ENCODE measurements around the gene HNRNPR. TPM values are rescaled to one million over a fixed set of nuclear protein-coding genes. Genes with fewer than 3 reads are reported as not detected.

Gene HNRNPR
- total and polyA plus RNA-seq, 9 of the 15 experiments (the other 6 are each of a cell fraction or from before 2014, with no cell fraction given) = 80.9 to 372 (median 301) TPM

DNA sequence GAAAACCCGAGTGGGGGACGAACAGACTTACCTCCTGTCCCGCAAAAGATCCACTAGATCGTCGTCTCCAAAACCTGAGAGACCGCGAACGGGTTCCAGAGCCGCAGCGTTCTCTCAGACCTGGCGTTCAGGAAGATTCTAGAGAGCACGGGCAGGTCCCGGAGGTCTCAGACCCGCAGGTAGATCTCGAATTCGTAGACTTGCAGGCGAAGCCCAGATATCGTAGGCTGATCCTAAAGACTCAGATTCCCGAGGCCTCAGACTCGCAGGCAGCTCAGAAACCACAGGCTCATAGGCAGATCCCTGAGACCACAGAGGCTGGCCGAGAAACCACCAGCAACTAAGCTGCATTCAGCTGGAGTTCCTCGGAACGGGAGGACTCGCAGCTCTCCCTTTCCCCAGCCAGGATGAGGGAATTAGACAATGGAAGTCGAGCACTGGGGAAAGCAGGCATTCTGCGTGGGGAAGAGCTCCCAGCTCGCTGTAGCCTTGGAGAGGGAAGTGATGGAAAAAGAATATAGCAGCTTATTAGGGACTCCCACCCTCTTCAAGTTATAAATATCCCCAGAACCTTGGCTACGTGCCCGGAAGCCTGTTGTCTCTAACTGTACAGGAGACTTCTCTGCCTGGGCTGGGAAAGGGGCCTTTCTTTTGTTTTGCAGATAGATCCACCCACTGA is 25.4 kb upstream of the HNRNPR start, which contains the start of gene ZNF436 (continued):
- TF ChIP-seq, protein P1, sequence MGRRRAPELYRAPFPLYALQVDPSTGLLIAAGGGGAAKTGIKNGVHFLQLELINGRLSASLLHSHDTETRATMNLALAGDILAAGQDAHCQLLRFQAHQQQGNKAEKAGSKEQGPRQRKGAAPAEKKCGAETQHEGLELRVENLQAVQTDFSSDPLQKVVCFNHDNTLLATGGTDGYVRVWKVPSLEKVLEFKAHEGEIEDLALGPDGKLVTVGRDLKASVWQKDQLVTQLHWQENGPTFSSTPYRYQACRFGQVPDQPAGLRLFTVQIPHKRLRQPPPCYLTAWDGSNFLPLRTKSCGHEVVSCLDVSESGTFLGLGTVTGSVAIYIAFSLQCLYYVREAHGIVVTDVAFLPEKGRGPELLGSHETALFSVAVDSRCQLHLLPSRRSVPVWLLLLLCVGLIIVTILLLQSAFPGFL (CRISPR knock-in tag; IDR thresholded peaks at IDR 0.05) = no peak
- TF ChIP-seq TEAD4 (IDR thresholded peaks at IDR 0.05; ENCODE audit: low read length) = no peak
- TF ChIP-seq TEAD4 (CRISPR knock-in tag; IDR thresholded peaks at IDR 0.05; ENCODE audit: borderline replicate concordance) = no peak; the same call in 1 of the 2 replicates
- TF ChIP-seq, protein P2, sequence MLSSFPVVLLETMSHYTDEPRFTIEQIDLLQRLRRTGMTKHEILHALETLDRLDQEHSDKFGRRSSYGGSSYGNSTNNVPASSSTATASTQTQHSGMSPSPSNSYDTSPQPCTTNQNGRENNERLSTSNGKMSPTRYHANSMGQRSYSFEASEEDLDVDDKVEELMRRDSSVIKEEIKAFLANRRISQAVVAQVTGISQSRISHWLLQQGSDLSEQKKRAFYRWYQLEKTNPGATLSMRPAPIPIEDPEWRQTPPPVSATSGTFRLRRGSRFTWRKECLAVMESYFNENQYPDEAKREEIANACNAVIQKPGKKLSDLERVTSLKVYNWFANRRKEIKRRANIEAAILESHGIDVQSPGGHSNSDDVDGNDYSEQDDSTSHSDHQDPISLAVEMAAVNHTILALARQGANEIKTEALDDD (IDR thresholded peaks at IDR 0.05) = no peak
- no peak for TF ChIP-seq ZNF354B (CRISPR knock-in tag; IDR thresholded peaks at IDR 0.05)
- TF ChIP-seq, protein P3, sequence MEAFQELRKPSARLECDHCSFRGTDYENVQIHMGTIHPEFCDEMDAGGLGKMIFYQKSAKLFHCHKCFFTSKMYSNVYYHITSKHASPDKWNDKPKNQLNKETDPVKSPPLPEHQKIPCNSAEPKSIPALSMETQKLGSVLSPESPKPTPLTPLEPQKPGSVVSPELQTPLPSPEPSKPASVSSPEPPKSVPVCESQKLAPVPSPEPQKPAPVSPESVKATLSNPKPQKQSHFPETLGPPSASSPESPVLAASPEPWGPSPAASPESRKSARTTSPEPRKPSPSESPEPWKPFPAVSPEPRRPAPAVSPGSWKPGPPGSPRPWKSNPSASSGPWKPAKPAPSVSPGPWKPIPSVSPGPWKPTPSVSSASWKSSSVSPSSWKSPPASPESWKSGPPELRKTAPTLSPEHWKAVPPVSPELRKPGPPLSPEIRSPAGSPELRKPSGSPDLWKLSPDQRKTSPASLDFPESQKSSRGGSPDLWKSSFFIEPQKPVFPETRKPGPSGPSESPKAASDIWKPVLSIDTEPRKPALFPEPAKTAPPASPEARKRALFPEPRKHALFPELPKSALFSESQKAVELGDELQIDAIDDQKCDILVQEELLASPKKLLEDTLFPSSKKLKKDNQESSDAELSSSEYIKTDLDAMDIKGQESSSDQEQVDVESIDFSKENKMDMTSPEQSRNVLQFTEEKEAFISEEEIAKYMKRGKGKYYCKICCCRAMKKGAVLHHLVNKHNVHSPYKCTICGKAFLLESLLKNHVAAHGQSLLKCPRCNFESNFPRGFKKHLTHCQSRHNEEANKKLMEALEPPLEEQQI (IDR thresholded peaks at IDR 0.05) = no peak
- no peak for TF ChIP-seq COPS2 (conservative IDR thresholded peaks at IDR 0.05)
- TF ChIP-seq ARNT (IDR thresholded peaks at IDR 0.05) = 0 out of 4 replicates have a peak, but pooled peaks of 1 of the 2 experiments have one; percentile 23
- peak; percentile 12 for TF ChIP-seq ARID1B (IDR thresholded peaks at IDR 0.05)
- TF ChIP-seq SRSF9 (IDR thresholded peaks at IDR 0.05; ENCODE audit: borderline replicate concordance, low read depth, low read length) = no peak
- no peak for TF ChIP-seq POLR3G (IDR thresholded peaks at IDR 0.05; ENCODE audit: extremely low read depth, insufficient read length, insufficient replicate concordance)
- no peak for TF ChIP-seq NFE2L1 (tag; IDR thresholded peaks at IDR 0.05; ENCODE audit: borderline replicate concordance, low read depth)
- TF ChIP-seq NRF1 (conservative IDR thresholded peaks at IDR 0.05 in 1 of 2, IDR thresholded peaks at IDR 0.05 in 1 of 2) = no peak
- TF ChIP-seq, protein P4, sequence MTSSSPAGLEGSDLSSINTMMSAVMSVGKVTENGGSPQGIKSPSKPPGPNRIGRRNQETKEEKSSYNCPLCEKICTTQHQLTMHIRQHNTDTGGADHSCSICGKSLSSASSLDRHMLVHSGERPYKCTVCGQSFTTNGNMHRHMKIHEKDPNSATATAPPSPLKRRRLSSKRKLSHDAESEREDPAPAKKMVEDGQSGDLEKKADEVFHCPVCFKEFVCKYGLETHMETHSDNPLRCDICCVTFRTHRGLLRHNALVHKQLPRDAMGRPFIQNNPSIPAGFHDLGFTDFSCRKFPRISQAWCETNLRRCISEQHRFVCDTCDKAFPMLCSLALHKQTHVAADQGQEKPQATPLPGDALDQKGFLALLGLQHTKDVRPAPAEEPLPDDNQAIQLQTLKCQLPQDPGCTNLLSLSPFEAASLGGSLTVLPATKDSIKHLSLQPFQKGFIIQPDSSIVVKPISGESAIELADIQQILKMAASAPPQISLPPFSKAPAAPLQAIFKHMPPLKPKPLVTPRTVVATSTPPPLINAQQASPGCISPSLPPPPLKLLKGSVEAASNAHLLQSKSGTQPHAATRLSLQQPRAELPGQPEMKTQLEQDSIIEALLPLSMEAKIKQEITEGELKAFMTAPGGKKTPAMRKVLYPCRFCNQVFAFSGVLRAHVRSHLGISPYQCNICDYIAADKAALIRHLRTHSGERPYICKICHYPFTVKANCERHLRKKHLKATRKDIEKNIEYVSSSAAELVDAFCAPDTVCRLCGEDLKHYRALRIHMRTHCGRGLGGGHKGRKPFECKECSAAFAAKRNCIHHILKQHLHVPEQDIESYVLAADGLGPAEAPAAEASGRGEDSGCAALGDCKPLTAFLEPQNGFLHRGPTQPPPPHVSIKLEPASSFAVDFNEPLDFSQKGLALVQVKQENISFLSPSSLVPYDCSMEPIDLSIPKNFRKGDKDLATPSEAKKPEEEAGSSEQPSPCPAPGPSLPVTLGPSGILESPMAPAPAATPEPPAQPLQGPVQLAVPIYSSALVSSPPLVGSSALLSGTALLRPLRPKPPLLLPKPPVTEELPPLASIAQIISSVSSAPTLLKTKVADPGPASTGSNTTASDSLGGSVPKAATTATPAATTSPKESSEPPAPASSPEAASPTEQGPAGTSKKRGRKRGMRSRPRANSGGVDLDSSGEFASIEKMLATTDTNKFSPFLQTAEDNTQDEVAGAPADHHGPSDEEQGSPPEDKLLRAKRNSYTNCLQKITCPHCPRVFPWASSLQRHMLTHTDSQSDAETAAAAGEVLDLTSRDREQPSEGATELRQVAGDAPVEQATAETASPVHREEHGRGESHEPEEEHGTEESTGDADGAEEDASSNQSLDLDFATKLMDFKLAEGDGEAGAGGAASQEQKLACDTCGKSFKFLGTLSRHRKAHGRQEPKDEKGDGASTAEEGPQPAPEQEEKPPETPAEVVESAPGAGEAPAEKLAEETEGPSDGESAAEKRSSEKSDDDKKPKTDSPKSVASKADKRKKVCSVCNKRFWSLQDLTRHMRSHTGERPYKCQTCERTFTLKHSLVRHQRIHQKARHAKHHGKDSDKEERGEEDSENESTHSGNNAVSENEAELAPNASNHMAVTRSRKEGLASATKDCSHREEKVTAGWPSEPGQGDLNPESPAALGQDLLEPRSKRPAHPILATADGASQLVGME (CRISPR knock-in tag; IDR thresholded peaks at IDR 0.05) = 0 out of 2 replicates have a peak, but pooled peaks have one; percentile 56
- no peak for TF ChIP-seq HEY1 (CRISPR knock-in tag; IDR thresholded peaks at IDR 0.05; ENCODE audit: borderline replicate concordance)
- no peak for TF ChIP-seq ZFP36 (IDR thresholded peaks at IDR 0.05; ENCODE audit: low read depth, low read length, partially characterized antibody)
- TF ChIP-seq HCFC1 (IDR thresholded peaks at IDR 0.05; ENCODE audit: low read depth, low read length) = no peak
- TF ChIP-seq HNRNPL (IDR thresholded peaks at IDR 0.05; ENCODE audit: low read depth, low read length) = no peak

All from K562 (cell line).